Activated B cell treated with CpG ODN at 0.5 μM for 24 hours (primary cell): ENCODE measurements around the gene TSPO2. TPM values are rescaled to one million over a fixed set of nuclear protein-coding genes. Genes with fewer than 3 reads are reported as not detected.

Source experiments
- ATAC-seq: fragments of 200-7000 bp; cut with Tn5 transposase; one replicate; pipeline ENCODE4 v1.10.0; 2021; ENCODE audit warnings: low read depth, mild to moderate bottlenecking, moderate library complexity
- CTCF ChIA-PET: fragments of 350-600 bp; sonication (Branson Sonifier 250); formaldehyde crosslinking; loops from one replicate; lab custom pipeline; 2021; ENCODE audit warnings: antibody characterized with exemption; lab: Charles Lee
- POLR2A ChIA-PET: fragments of 350-600 bp; sonication (Branson Sonifier 250); formaldehyde crosslinking; loops from one replicate; lab custom pipeline; 2021; ENCODE audit warnings: antibody characterized with exemption; lab: Charles Lee
- DNase-seq: peaks from one replicate; pipeline ENCODE4 v3.0.0; 2022
- H3K27ac Mint-ChIP-seq: one replicate; pipeline ENCODE4 v1.8.0; 2020; ENCODE audit warnings: mixed read lengths
- H3K27me3 Mint-ChIP-seq: one replicate; pipeline ENCODE4 v1.8.0; 2021; ENCODE audit warnings: mixed read lengths
- H3K36me3 Mint-ChIP-seq: one replicate; pipeline ENCODE4 v1.8.0; 2021; ENCODE audit warnings: low read depth, mixed read lengths
- H3K4me1 Mint-ChIP-seq: one replicate; pipeline ENCODE4 v1.8.0; 2021; ENCODE audit warnings: mixed read lengths
- H3K4me3 Mint-ChIP-seq: one replicate; pipeline ENCODE4 v1.8.0; 2020; ENCODE audit warnings: mild to moderate bottlenecking, mixed read lengths
- H3K9me3 Mint-ChIP-seq: one replicate; pipeline ENCODE4 v1.8.0; 2020; ENCODE audit warnings: mixed read lengths
- CTCF ChIP-seq: fragments of 200-600 bp; IDR thresholded peaks from one replicate; pipeline ENCODE4 v1.8.0; 2022; ENCODE audit warnings: antibody characterized with exemption, mild to moderate bottlenecking
- intact Hi-C: fragments of 100-400 bp; cut with micrococcal nuclease; formaldehyde crosslinking; loops from one replicate; pipeline ENCODE4 v1.15.1; 2024
- total RNA-seq: library from RNA; stranded (reverse); gene quantifications from 2 replicates; pipeline ENCODE4 v1.2.3, GENCODE V29; 2022

TSPO2 gene
- total RNA-seq, 1 donor from 2014 or later, result not detected

GRCh38 chr6:41039060-41039998 lies 2.9 kb upstream of the TSPO2 start, which contains the start of gene UNC5CL:
UNC5CL (minus strand) TSS chr6:41039221; CDS start chr6:41035074, 4,147 bp downstream.
- intact Hi-C loops, result no loop called here
- POLR2A ChIA-PET, result no interaction called here
- DNase-seq (no peak), ATAC-seq (peak; percentile 50)
- Mint-ChIP-seq H3K27ac (no peak within 1 kb of the TSS), H3K9me3 (no peaks in the 10 kb centered on the region), H3K4me1 (no peaks in the 10 kb centered on the region), H3K36me3 (peaks cover 1% of the 10 kb centered on the region), H3K4me3 (no peak within 1 kb of the TSS), H3K27me3 (no peaks in the 10 kb centered on the region)
- CTCF ChIA-PET, result interaction anchor here (1.4 to 2.3 kb wide), 4 partner anchors 11 to 1677 kb away, joined by 4 to 20 read pairs (median 5); no protein-coding TSS in a partner anchor
- TF ChIP-seq CTCF, result no peak

- ChIA-PET POLR2A (no interaction called here), CTCF (interaction anchor here (1.4 to 2.3 kb wide), 3 partner anchors 10 to 32 kb away, joined by 5 to 20 read pairs (median 5); no protein-coding TSS in a partner anchor)
- ATAC-seq, result no peak
- H3K9me3 Mint-ChIP-seq, result no peaks in the 10 kb centered on the region
- DNase-seq, result no peak
- H3K4me3 Mint-ChIP-seq, result no peak overlapping the region
- intact Hi-C loops, result no loop called here
- H3K27me3 Mint-ChIP-seq, result no peaks in the 10 kb centered on the region
- no peak for TF ChIP-seq CTCF
- peaks cover 1% of the 10 kb centered on the region for H3K36me3 Mint-ChIP-seq
- H3K4me1 Mint-ChIP-seq, result no peaks in the 10 kb centered on the region
- no peak overlapping the region for H3K27ac Mint-ChIP-seq
Observed at GRCh38 chr6:41040101-41040939, 1.9 kb upstream of the TSPO2 start.

- ChIA-PET CTCF (no interaction called here), POLR2A (no interaction called here)
- H3K4me1 Mint-ChIP-seq, result no peaks in the 10 kb centered on the region
- no peak overlapping the region for H3K27ac Mint-ChIP-seq
- ATAC-seq (no peak), DNase-seq (no peak)
- H3K9me3 Mint-ChIP-seq, result no peaks in the 10 kb centered on the region
- H3K36me3 Mint-ChIP-seq, result peaks cover 1% of the 10 kb centered on the region
- no peak overlapping the region for H3K4me3 Mint-ChIP-seq
- intact Hi-C loops, result no loop called here
- no peaks in the 10 kb centered on the region for H3K27me3 Mint-ChIP-seq
- TF ChIP-seq CTCF, result no peak
Observed at GRCh38 chr6:41040940-41041536, 1.2 kb upstream of the TSPO2 start.

- POLR2A ChIA-PET, result no interaction called here
- H3K27me3 Mint-ChIP-seq, result no peaks in the 10 kb centered on the region
Observed at GRCh38 chr6:41043151-41043550, 884 bp downstream of the TSPO2 start.

More at GRCh38 chr6:41043151-41043550, 884 bp downstream of the TSPO2 start:
- Mint-ChIP-seq H3K27ac (no peak overlapping the region), H3K4me1 (no peaks in the 10 kb centered on the region), H3K9me3 (no peaks in the 10 kb centered on the region), H3K4me3 (no peak overlapping the region), H3K36me3 (peaks cover 4% of the 10 kb centered on the region)
- no peak for DNase-seq
- TF ChIP-seq CTCF, result no peak
- CTCF ChIA-PET, result no interaction called here
- intact Hi-C loops, result no loop called here
- no peak for ATAC-seq
